ENCODE measurements around the gene TAMALIN.

TAMALIN gene

GRCh38 chr12:52037248-52037861 is 30.6 kb downstream of the TAMALIN start:
- DNase-seq: no peak

- DNase-seq: no peak
Measured at GRCh38 chr12:52038447-52038846, 31.7 kb downstream of the TAMALIN start.

GRCh38 chr12:52041035-52041434 is 34.3 kb downstream of the TAMALIN start:
- no peak for DNase-seq

GRCh38 chr12:52041695-52042123 is 35.0 kb downstream of the TAMALIN start:
- no peak for DNase-seq

GRCh38 chr12:52042706-52043385 is 36.1 kb downstream of the TAMALIN start:
- DNase-seq: no peak

- no peak for DNase-seq
Measured at GRCh38 chr12:52043386-52044212, 36.9 kb downstream of the TAMALIN start.

GRCh38 chr12:52044292-52044983 is 37.7 kb downstream of the TAMALIN start:
- DNase-seq: no peak

GRCh38 chr12:52045794-52046199 is 39.1 kb downstream of the TAMALIN start:
- no peak for DNase-seq

- no peak for DNase-seq
Measured at GRCh38 chr12:52046859-52047258, 40.1 kb downstream of the TAMALIN start.

GRCh38 chr12:52049286-52049685 is 42.5 kb downstream of the TAMALIN start:
- no peak for DNase-seq

- no peak for DNase-seq
Measured at GRCh38 chr12:52049688-52050087, 42.9 kb downstream of the TAMALIN start.

GRCh38 chr12:52050116-52050757 is 43.5 kb downstream of the TAMALIN start:
- DNase-seq: no peak

- DNase-seq: peak; percentile 100
Measured at GRCh38 chr12:52050758-52051541, 44.2 kb downstream of the TAMALIN start, which contains the start of gene NR4A1. TSS of gene NR4A1 (plus strand) at chr12:52051442. CDS start at chr12:52054329, 2,887 bp downstream.

GRCh38 chr12:52052468-52053186 is 45.9 kb downstream of the TAMALIN start:
- no peak for DNase-seq

- DNase-seq: no peak
Measured at GRCh38 chr12:52053536-52054209, 46.9 kb downstream of the TAMALIN start.

GRCh38 chr12:52054231-52054832 is 47.6 kb downstream of the TAMALIN start:
- DNase-seq: no peak

- DNase-seq: no peak
Measured at GRCh38 chr12:52054833-52055730, 48.3 kb downstream of the TAMALIN start.
